HCT116 (cell line): ENCODE results near the gene CDKL5. TPM values are rescaled to one million over a fixed set of nuclear protein-coding genes. Genes with fewer than 3 reads are reported as not detected.

Experiments
- ATAC-seq: fragments of 200-7000 bp; cut with Tn5 transposase; 2 replicates; pipeline ENCODE4 v1.9.1; 2020; ENCODE audit warnings: mild to moderate bottlenecking, moderate library complexity
- BruUV-seq: library from RNA; stranded (reverse); fragments of 400-500 nt; replicated peaks from 2 replicates; lab custom pipeline; 2021; lab: Mats Ljungman, UMichigan
- CTCF ChIA-PET: fragments of 300-600 bp; sonication (Branson Sonifier 250); formaldehyde crosslinking; loops from one replicate; lab custom pipeline; 2021; ENCODE audit warnings: antibody characterized with exemption; lab: Charles Lee
- POLR2A ChIA-PET: fragments of 300-600, 350-600 bp; sonication (Branson Sonifier 250); formaldehyde crosslinking; loops from one replicate; lab custom pipeline; 2021; ENCODE audit warnings: antibody characterized with exemption; lab: Charles Lee
- RAD21 ChIA-PET, 2 experiments: fragments of 300-600 bp; sonication (Branson Sonifier 250); formaldehyde crosslinking; loops; one replicate each; lab custom pipeline; 2023; ENCODE audit warnings: low total read pairs in 2 of 2; ENCODE audit not compliant: uncharacterized antibody in 2 of 2, unreplicated experiment in 2 of 2, low non-redundant PET in 1 of 2; lab: Charles Lee
- DNase-seq: peaks from one replicate; pipeline ENCODE4 v3.0.0-alpha.2; 2010; ENCODE audit warnings: low read depth, low spot score
- H2AFZ ChIP-seq: fragments of 200-600 bp; shearing (Covaris generic), sonication (generic); 2 replicates; pipeline ENCODE4 v1.6.1; 2017; ENCODE audit warnings: low read depth, mixed run types, mixed read lengths, antibody characterized with exemption, low read length; ENCODE audit not compliant: poor library complexity, severe bottlenecking
- H3K27ac ChIP-seq: 2 replicates; pipeline ENCODE4 v1.5.1; 2012; ENCODE audit warnings: low read depth, low read length
- H3K27me3 ChIP-seq: fragments of 200-600 bp; sonication (generic); 2 replicates; pipeline ENCODE4 v1.6.1; 2016; ENCODE audit warnings: mixed run types, low read length, mixed read lengths; ENCODE audit not compliant: insufficient read depth
- H3K36me3 ChIP-seq, 2 experiments: fragments of 200-500 bp in 1 of 2; fragments of 200-600 bp in 1 of 2; sonication (Bioruptor generic) in 1 of 2; sonication (generic) in 1 of 2; 2 replicates each; pipeline versions ENCODE4 v1.5.1 to v1.6.1; 2014 to 2016; ENCODE audit warnings: low read length in 2 of 2, inconsistent platforms in 1 of 2, mixed read lengths in 1 of 2, mixed run types in 1 of 2; ENCODE audit not compliant: insufficient read depth in 2 of 2, control insufficient read depth in 1 of 2
- H3K4me1 ChIP-seq, 2 experiments: fragments of 200-600 bp in 1 of 2; sonication (generic) in 1 of 2; 2 replicates each; pipeline versions ENCODE4 v1.5.1 to v1.6.1; 2012 to 2017; ENCODE audit warnings: low read length in 2 of 2, inconsistent platforms in 1 of 2, mild to moderate bottlenecking in 1 of 2, mixed read lengths in 1 of 2, mixed run types in 1 of 2, moderate library complexity in 1 of 2; ENCODE audit not compliant: insufficient read depth in 2 of 2, control insufficient read depth in 1 of 2
- H3K4me2 ChIP-seq: fragments of 200-600 bp; sonication (generic); 2 replicates; pipeline ENCODE4 v1.6.1; 2017; ENCODE audit warnings: mixed run types, low read length, mixed read lengths
- H3K4me3 ChIP-seq, 2 experiments: fragments of 200-600 bp in 1 of 2; sonication (generic) in 1 of 2; replicated peaks in 1 of 2; 2 replicates each; pipeline ENCODE4 v1.5.1; 2011 to 2016; ENCODE audit warnings: low read length in 2 of 2, control low read depth in 1 of 2, low read depth in 1 of 2, mild to moderate bottlenecking in 1 of 2, mixed read lengths in 1 of 2, mixed run types in 1 of 2
- H3K79me2 ChIP-seq: fragments of 200-600 bp; sonication (generic); 2 replicates; pipeline ENCODE4 v1.6.1; 2017; ENCODE audit warnings: mild to moderate bottlenecking, mixed run types, low read length, moderate library complexity, mixed read lengths; ENCODE audit not compliant: insufficient read depth
- H3K9ac ChIP-seq: fragments of 200-600 bp; sonication (generic); 2 replicates; pipeline ENCODE4 v1.6.1; 2016; ENCODE audit warnings: low read length, mixed read lengths
- H3K9me2 ChIP-seq: fragments of 200-600 bp; sonication (generic), shearing (Covaris generic); 2 replicates; pipeline ENCODE4 v1.6.1; 2017; ENCODE audit warnings: mixed run types, mild to moderate bottlenecking, moderate library complexity; ENCODE audit not compliant: insufficient read depth
- H3K9me3 ChIP-seq, 2 experiments: fragments of 200-500 bp in 1 of 2; fragments of 200-600 bp in 1 of 2; sonication (Bioruptor generic) in 1 of 2; sonication (generic) in 1 of 2; 2 replicates each; pipeline ENCODE4 v1.6.1; 2014 to 2017; ENCODE audit warnings: low read length in 2 of 2, mixed read lengths in 2 of 2, inconsistent platforms in 1 of 2, low read depth in 1 of 2, mild to moderate bottlenecking in 1 of 2, mixed run types in 1 of 2, moderate library complexity in 1 of 2; ENCODE audit not compliant: control insufficient read depth in 1 of 2, insufficient read depth in 1 of 2
- H4K20me1 ChIP-seq: fragments of 200-600 bp; sonication (generic), shearing (Covaris generic); 2 replicates; pipeline ENCODE4 v1.6.1; 2017; ENCODE audit warnings: mixed run types, mild to moderate bottlenecking, moderate library complexity; ENCODE audit not compliant: insufficient read depth
- CEBPB ChIP-seq: IDR thresholded peaks from 2 replicates; pipeline ENCODE4 v1.6.1; 2012; ENCODE audit warnings: low read depth
- CTCF ChIP-seq, 3 experiments: fragments of 200-600 bp in 1 of 3; sonication (generic) in 1 of 3; IDR thresholded peaks in 2 of 3; conservative IDR thresholded peaks in 1 of 3; 2 replicates each; pipeline ENCODE4 v1.5.1; 2012 to 2017; ENCODE audit warnings: low read depth in 2 of 3, low read length in 2 of 3, antibody characterized with exemption in 1 of 3, borderline replicate concordance in 1 of 3, control low read depth in 1 of 3, mild to moderate bottlenecking in 1 of 3, mixed read lengths in 1 of 3, mixed run types in 1 of 3, moderate library complexity in 1 of 3; ENCODE audit not compliant: insufficient read depth in 1 of 3
- EGR1 ChIP-seq: IDR thresholded peaks from 2 replicates; pipeline ENCODE4 v1.6.1; 2012; ENCODE audit warnings: low read depth
- ELF1 ChIP-seq: IDR thresholded peaks from 2 replicates; pipeline ENCODE4 v1.6.1; 2012; ENCODE audit warnings: low read depth, borderline replicate concordance
- EZH2phosphoT487 ChIP-seq: fragments of 200-600 bp; IDR thresholded peaks from 2 replicates; pipeline ENCODE4 v1.6.1; 2018; ENCODE audit warnings: antibody characterized with exemption, borderline replicate concordance
- JUND ChIP-seq: IDR thresholded peaks from 2 replicates; pipeline ENCODE4 v1.6.1; 2012
- RAD21 ChIP-seq: IDR thresholded peaks from 2 replicates; pipeline ENCODE4 v1.6.1; 2012; ENCODE audit warnings: low read depth, mild to moderate bottlenecking
- SIN3A ChIP-seq: IDR thresholded peaks from 2 replicates; pipeline ENCODE4 v1.6.1; 2012; ENCODE audit warnings: low read depth
- SP1 ChIP-seq: IDR thresholded peaks from 2 replicates; pipeline ENCODE4 v1.6.1; 2012; ENCODE audit warnings: low read depth
- TCF7L2 ChIP-seq: IDR thresholded peaks from 2 replicates; pipeline ENCODE4 v1.7.0; 2011; ENCODE audit warnings: borderline replicate concordance, inconsistent platforms; ENCODE audit not compliant: insufficient read depth, insufficient read length; ENCODE audit errors: extremely low read depth
- YY1 ChIP-seq: IDR thresholded peaks from 2 replicates; pipeline ENCODE4 v1.6.1; 2011; ENCODE audit warnings: low read length, low read depth, moderate library complexity, mild to moderate bottlenecking; ENCODE audit not compliant: insufficient replicate concordance; ENCODE audit errors: extremely low read depth
- ZFX ChIP-seq: fragments of 450-650 bp; IDR thresholded peaks from 2 replicates; pipeline ENCODE4 v1.6.1; 2017
- intact Hi-C: fragments of 100-400 bp; cut with micrococcal nuclease; formaldehyde crosslinking; loops from 2 replicates; pipeline ENCODE4 v1.10.0; 2022
- total RNA-seq: library from RNA; stranded (reverse); gene quantifications from one replicate; pipeline ENCODE4 v1.2.1, GENCODE V29; 2021; ENCODE audit not compliant: unreplicated experiment
- TF ChIP-seq, protein P1 (sequence below): IDR thresholded peaks from 2 replicates; pipeline ENCODE4 v1.6.1; 2012
- TF ChIP-seq, protein P2 (sequence below): IDR thresholded peaks from 2 replicates; pipeline ENCODE4 v1.6.1; 2012

Gene CDKL5
- total RNA-seq, 1 experiment from 2014 or later = 2.5 TPM

- RAD21 ChIA-PET = no interaction called here
- no peaks in the 10 kb centered on the region for H3K9me3 ChIP-seq
- POLR2A ChIA-PET = no interaction called here
- no peaks in the 10 kb centered on the region for H4K20me1 ChIP-seq
- intact Hi-C loops = loop anchor here (5.0 to 10.0 kb wide), 2 partner anchors 211 to 252 kb away; partner anchors contain the start of gene CDKL5
- H3K27ac ChIP-seq = no peak overlapping the region
- no peaks in the 10 kb centered on the region for H3K9me2 ChIP-seq
- no TSS peak for BruUV-seq
- H3K79me2 ChIP-seq = no peaks in the 10 kb centered on the region
- no peak overlapping the region for H3K4me3 ChIP-seq
- TF ChIP-seq CTCF (IDR thresholded peaks at IDR 0.05 in 2 of 3, conservative IDR thresholded peaks at IDR 0.05 in 1 of 3; ENCODE audit: borderline replicate concordance in 1 of 3, insufficient read depth in 1 of 3, low read depth in 2 of 3, low read length in 2 of 3) (peak in 2 of 3 experiments; percentile 28 to 34; a peak in 3 of 6 replicates), CEBPB (no peak), EZH2phosphoT487 (no peak)
- CTCF ChIA-PET = interaction anchor here (1.0 kb wide), 1 partner anchor 10 kb away, joined by 3 read pairs; no protein-coding TSS in a partner anchor
- no peaks in the 10 kb centered on the region for H3K27me3 ChIP-seq
- peaks cover 0 to 6% of the 10 kb centered on the region in 2 experiments; a peak in 1 of 4 replicates for H3K4me1 ChIP-seq
- no peaks in the 10 kb centered on the region for H3K36me3 ChIP-seq
- no peak overlapping the region for H3K4me2 ChIP-seq
- DNase-seq (no peak), ATAC-seq (peak; percentile 34; the same call in 1 of the 2 replicates)
- H2AFZ ChIP-seq = no peak overlapping the region
- no peak overlapping the region for H3K9ac ChIP-seq
Observed at GRCh38 chrX:18676470-18676869, 251.1 kb downstream of the CDKL5 start.

GRCh38 chrX:18677161-18677869 is 251.9 kb downstream of the CDKL5 start:
- ATAC-seq = no peak
- H3K4me2 ChIP-seq = no peak overlapping the region
- RAD21 ChIA-PET = no interaction called here
- H3K9me3 ChIP-seq = no peaks in the 10 kb centered on the region
- no peak overlapping the region for H3K4me3 ChIP-seq
- no peaks in the 10 kb centered on the region for H3K79me2 ChIP-seq
- peaks cover 0 to 6% of the 10 kb centered on the region in 2 experiments; a peak in 1 of 4 replicates for H3K4me1 ChIP-seq
- no peaks in the 10 kb centered on the region for H4K20me1 ChIP-seq
- H3K27ac ChIP-seq = no peak overlapping the region
- no peaks in the 10 kb centered on the region for H3K36me3 ChIP-seq
- POLR2A ChIA-PET = interaction anchor here (0.6 kb wide), 1 partner anchor 414 kb away, joined by 3 read pairs; no protein-coding TSS in a partner anchor
- intact Hi-C loops = loop anchor here (5.0 to 10.0 kb wide), 2 partner anchors 210 to 253 kb away; partner anchors contain the start of gene CDKL5
- no peaks in the 10 kb centered on the region for H3K27me3 ChIP-seq
- no TSS peak for BruUV-seq
- H3K9me2 ChIP-seq = no peaks in the 10 kb centered on the region
- DNase-seq = no peak
- no peak overlapping the region for H2AFZ ChIP-seq
- no peak overlapping the region for H3K9ac ChIP-seq
- CTCF ChIA-PET = no interaction called here
- TF ChIP-seq TCF7L2 (no peak), CTCF (IDR thresholded peaks at IDR 0.05 in 2 of 3, conservative IDR thresholded peaks at IDR 0.05 in 1 of 3; ENCODE audit: borderline replicate concordance in 1 of 3, insufficient read depth in 1 of 3, low read depth in 2 of 3, low read length in 2 of 3) (no peak), ELF1 (no peak), YY1 (no peak), EZH2phosphoT487 (no peak), RAD21 (no peak), CEBPB (no peak), SP1 (no peak), EGR1 (no peak), ZFX (no peak), SIN3A (no peak), JUND (no peak)
- TF ChIP-seq, protein P1, sequence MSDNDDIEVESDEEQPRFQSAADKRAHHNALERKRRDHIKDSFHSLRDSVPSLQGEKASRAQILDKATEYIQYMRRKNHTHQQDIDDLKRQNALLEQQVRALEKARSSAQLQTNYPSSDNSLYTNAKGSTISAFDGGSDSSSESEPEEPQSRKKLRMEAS = no peak
- TF ChIP-seq, protein P2, sequence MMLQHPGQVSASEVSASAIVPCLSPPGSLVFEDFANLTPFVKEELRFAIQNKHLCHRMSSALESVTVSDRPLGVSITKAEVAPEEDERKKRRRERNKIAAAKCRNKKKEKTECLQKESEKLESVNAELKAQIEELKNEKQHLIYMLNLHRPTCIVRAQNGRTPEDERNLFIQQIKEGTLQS = no peak
